OCI-LY7 (cell line): ENCODE measurements around the gene PKHD1. TPM values are rescaled to one million over a fixed set of nuclear protein-coding genes. Genes with fewer than 3 reads are reported as not detected.

Experiments used
- BruUV-seq: library from RNA; stranded (reverse); fragments of 400-500 nt; replicated peaks from 2 replicates; lab custom pipeline; 2021; lab: Mats Ljungman, UMichigan
- CTCF ChIA-PET: fragments of 300-600 bp; sonication (Branson Sonifier 250); formaldehyde crosslinking; loops from one replicate; lab custom pipeline; 2022; ENCODE audit warnings: antibody characterized with exemption; ENCODE audit not compliant: unreplicated experiment; lab: Charles Lee
- POLR2A ChIA-PET: fragments of 300-600 bp; sonication (Branson Sonifier 250); formaldehyde crosslinking; loops from one replicate; lab custom pipeline; 2022; ENCODE audit warnings: antibody characterized with exemption; lab: Charles Lee
- DNase-seq: peaks from one replicate; pipeline ENCODE4 v3.0.0-alpha.2; 2015; ENCODE audit warnings: low spot score
- H2AFZ ChIP-seq: fragments of 200-600 bp; sonication (generic), shearing (Covaris generic); 2 replicates; pipeline ENCODE4 v1.6.1; 2014; ENCODE audit warnings: mild to moderate bottlenecking, antibody characterized with exemption, low read length, moderate library complexity
- H3K27ac ChIP-seq: fragments of 200-600 bp; sonication (generic); 2 replicates; pipeline ENCODE4 v1.5.1; 2014; ENCODE audit warnings: mixed run types, low read depth, mild to moderate bottlenecking, moderate library complexity, low read length, inconsistent platforms; ENCODE audit not compliant: poor library complexity, severe bottlenecking
- H3K36me3 ChIP-seq: fragments of 200-600 bp; sonication (generic); 2 replicates; pipeline ENCODE4 v1.6.1; 2014; ENCODE audit warnings: mild to moderate bottlenecking, antibody characterized with exemption, low read length, moderate library complexity, mixed read lengths; ENCODE audit not compliant: insufficient read depth
- H3K4me1 ChIP-seq: fragments of 200-600 bp; sonication (generic); 2 replicates; pipeline ENCODE4 v1.5.1; 2014; ENCODE audit warnings: mild to moderate bottlenecking, low read length; ENCODE audit not compliant: insufficient read depth, poor library complexity, severe bottlenecking
- H3K4me2 ChIP-seq: fragments of 200-600 bp; sonication (generic); 2 replicates; pipeline ENCODE4 v1.6.1; 2014; ENCODE audit warnings: mild to moderate bottlenecking, low read length
- H3K4me3 ChIP-seq: fragments of 200-600 bp; sonication (generic); 2 replicates; pipeline ENCODE4 v1.5.1; 2014; ENCODE audit warnings: mild to moderate bottlenecking, low read depth, low read length; ENCODE audit not compliant: poor library complexity, severe bottlenecking
- H3K79me2 ChIP-seq: fragments of 200-600 bp; sonication (generic); 2 replicates; pipeline ENCODE4 v1.6.1; 2016; ENCODE audit warnings: low read depth, mild to moderate bottlenecking, low read length, moderate library complexity, mixed read lengths; ENCODE audit not compliant: insufficient read depth
- H3K9me2 ChIP-seq: fragments of 200-600 bp; sonication (generic); 2 replicates; pipeline ENCODE4 v1.6.1; 2016; ENCODE audit warnings: mild to moderate bottlenecking, low read length, mixed read lengths; ENCODE audit not compliant: insufficient read depth
- H3K9me3 ChIP-seq: fragments of 200-600 bp; sonication (generic); 2 replicates; pipeline ENCODE4 v1.6.1; 2014; ENCODE audit warnings: mild to moderate bottlenecking, mixed run types, low read length, mixed read lengths
- H4K20me1 ChIP-seq: fragments of 200-600 bp; sonication (generic); 2 replicates; pipeline ENCODE4 v1.6.1; 2014; ENCODE audit warnings: mild to moderate bottlenecking, antibody characterized with exemption, low read length, moderate library complexity, mixed read lengths; ENCODE audit not compliant: insufficient read depth
- CTCF ChIP-seq: fragments of 200-600 bp; sonication (generic); conservative IDR thresholded peaks from 2 replicates; pipeline ENCODE4 v1.5.1; 2014; ENCODE audit warnings: mild to moderate bottlenecking, antibody characterized with exemption, low read length, moderate library complexity, mixed read lengths
- EZH2phosphoT487 ChIP-seq: fragments of 200-600 bp; sonication (generic); IDR thresholded peaks from 2 replicates; pipeline ENCODE4 v1.6.1; 2018; ENCODE audit warnings: low read depth, borderline replicate concordance, mild to moderate bottlenecking, mixed run types, antibody characterized with exemption, low read length, moderate library complexity, mixed read lengths
- intact Hi-C: fragments of 100-400 bp; cut with micrococcal nuclease; formaldehyde crosslinking; loops from one replicate; pipeline ENCODE4 v1.10.0; 2022; ENCODE audit not compliant: unreplicated experiment
- total RNA-seq, 2 experiments: library from RNA; depleted of rRNA in 1 of 2; stranded (reverse); fragments of >200 nt in 1 of 2; shearing (Covaris generic) in 1 of 2; gene quantifications; 2 replicates each; pipeline ENCODE4 v1.2.3, GENCODE V29; 2014 to 2022

PKHD1 gene
- total RNA-seq, 2 experiments from 2014 or later: not detected

- CTCF ChIA-PET: no interaction called here
- H3K9me2 ChIP-seq: no peaks in the 10 kb centered on the region
- H3K4me2 ChIP-seq: no peak overlapping the region
- no peaks in the 10 kb centered on the region for H4K20me1 ChIP-seq
- no peak for DNase-seq
- no peak overlapping the region for H3K27ac ChIP-seq
- no peaks in the 10 kb centered on the region for H3K4me1 ChIP-seq
- intact Hi-C loops: no loop called here
- no peak for TF ChIP-seq EZH2phosphoT487
- TF ChIP-seq CTCF: no peak
- H3K79me2 ChIP-seq: no peaks in the 10 kb centered on the region
- no peaks in the 10 kb centered on the region for H3K9me3 ChIP-seq
- POLR2A ChIA-PET: interaction anchor here (0.6 to 0.9 kb wide), 2 partner anchors 218 to 477 kb away, joined by 3 to 4 read pairs; no protein-coding TSS in a partner anchor
- H3K36me3 ChIP-seq: no peaks in the 10 kb centered on the region
- no TSS peak for BruUV-seq
- no peak overlapping the region for H2AFZ ChIP-seq
- no peak overlapping the region for H3K4me3 ChIP-seq
Observed at GRCh38 chr6:51737580-51738360, 349.6 kb downstream of the PKHD1 start.

- Histone ChIP-seq H3K9me3 (no peaks in the 10 kb centered on the region), H3K9me2 (no peaks in the 10 kb centered on the region), H4K20me1 (no peaks in the 10 kb centered on the region), H3K4me2 (no peak overlapping the region), H3K27ac (no peak overlapping the region), H2AFZ (no peak overlapping the region), H3K79me2 (no peaks in the 10 kb centered on the region), H3K4me3 (no peak overlapping the region), H3K36me3 (no peaks in the 10 kb centered on the region), H3K4me1 (no peaks in the 10 kb centered on the region)
- no peak for DNase-seq
- POLR2A ChIA-PET: no interaction called here
- TF ChIP-seq EZH2phosphoT487 (no peak), CTCF (no peak)
- CTCF ChIA-PET: no interaction called here
- BruUV-seq: no TSS peak
- intact Hi-C loops: no loop called here
Observed at GRCh38 chr6:51725155-51725554, 362.3 kb downstream of the PKHD1 start.

GRCh38 chr6:51720327-51720726 lies 367.1 kb downstream of the PKHD1 start:
- no peaks in the 10 kb centered on the region for H3K36me3 ChIP-seq
- no peaks in the 10 kb centered on the region for H3K4me1 ChIP-seq
- ChIA-PET CTCF (no interaction called here), POLR2A (no interaction called here)
- DNase-seq: no peak
- no peaks in the 10 kb centered on the region for H3K9me2 ChIP-seq
- BruUV-seq: no TSS peak
- H3K4me3 ChIP-seq: no peak overlapping the region
- no peaks in the 10 kb centered on the region for H3K79me2 ChIP-seq
- TF ChIP-seq CTCF (no peak), EZH2phosphoT487 (no peak)
- no peaks in the 10 kb centered on the region for H4K20me1 ChIP-seq
- no peak overlapping the region for H3K27ac ChIP-seq
- H2AFZ ChIP-seq: no peak overlapping the region
- no peak overlapping the region for H3K4me2 ChIP-seq
- intact Hi-C loops: no loop called here
- H3K9me3 ChIP-seq: no peaks in the 10 kb centered on the region
